Measurements from ENCODE around the gene ZHX3. TPM values are rescaled to one million over a fixed set of nuclear protein-coding genes. Genes with fewer than 3 reads are reported as not detected.

Gene ZHX3
- total and polyA plus RNA-seq, 2 of the 13 experiments (the other 11 are each of a cell fraction or from before 2014, with no cell fraction given): 8.4 to 11.7 TPM

DNA sequence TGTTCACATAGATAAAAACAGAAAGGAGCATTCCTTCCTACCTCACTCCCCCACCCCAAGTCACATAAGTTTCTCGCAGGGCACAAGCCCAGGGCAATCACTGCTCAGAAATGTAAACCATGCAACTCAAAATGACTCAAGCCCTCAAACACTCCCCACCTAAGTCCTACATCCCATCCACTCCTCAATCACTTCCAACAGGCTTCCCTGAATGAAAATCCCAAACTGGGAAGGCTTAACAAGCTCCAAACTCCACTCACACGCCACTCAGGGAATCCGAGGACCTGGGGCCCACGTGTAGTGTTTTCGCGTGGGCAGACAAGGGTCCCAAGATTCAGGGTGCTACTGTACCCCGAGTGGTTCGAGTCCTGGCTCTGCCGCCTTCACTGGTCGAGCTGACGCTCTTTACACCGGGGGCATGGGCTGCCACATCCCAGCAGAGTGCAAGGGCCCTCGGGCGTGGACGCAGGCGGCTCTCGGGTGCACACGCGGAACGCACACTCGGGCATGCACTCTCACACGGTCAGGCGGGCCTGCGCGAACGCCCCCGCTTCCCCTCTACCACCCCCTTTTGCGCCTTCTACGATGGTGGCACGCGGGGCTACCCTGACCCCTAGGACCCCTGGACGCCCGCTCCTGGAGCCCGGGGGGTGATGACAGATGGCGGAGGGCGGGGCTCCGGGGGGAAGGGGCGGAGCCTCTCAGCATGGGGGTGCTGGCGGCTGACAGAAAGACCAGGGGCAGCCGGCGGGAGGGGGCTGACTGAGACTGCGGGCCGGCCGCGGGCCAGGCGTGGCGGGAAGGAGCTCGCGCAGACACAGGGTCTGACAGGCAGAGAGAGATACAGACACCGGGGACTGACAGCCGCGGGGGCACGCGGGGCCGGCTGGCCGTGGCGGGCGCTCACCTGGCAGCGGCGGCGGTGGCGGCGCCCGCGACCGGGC, 657 bp downstream of the ZHX3 start (continued):
- TF ChIP-seq NFAT5 (CRISPR knock-in tag; IDR thresholded peaks at IDR 0.05) (peak; percentile 85), ZNF792 (CRISPR knock-in tag; IDR thresholded peaks at IDR 0.05) (no peak), NR2F2 (IDR thresholded peaks at IDR 0.05; ENCODE audit: borderline replicate concordance, low read depth) (peak; percentile 39; the same call in 1 of the 2 replicates), ZNF580 (CRISPR knock-in tag; IDR thresholded peaks at IDR 0.05; ENCODE audit: borderline replicate concordance, low read depth) (no peak), BRCA1 (CRISPR knock-in tag; IDR thresholded peaks at IDR 0.05) (peak; percentile 17; the same call in 1 of the 2 replicates), MXI1 (IDR thresholded peaks at IDR 0.05; ENCODE audit: borderline replicate concordance, low read depth, low read length) (peak; percentile 82; the same call in 2 of the 3 replicates), HNRNPK (IDR thresholded peaks at IDR 0.05; ENCODE audit: low read depth, low read length, poor library complexity, severe bottlenecking) (peak; percentile 9), CSRNP2 (CRISPR knock-in tag; conservative IDR thresholded peaks at IDR 0.05; ENCODE audit: low read depth) (no peak), CC2D1A (CRISPR knock-in tag; IDR thresholded peaks at IDR 0.05) (no peak), KMT2A (CRISPR knock-in tag; IDR thresholded peaks at IDR 0.05) (peak; percentile 86), ZNF34 (CRISPR knock-in tag; IDR thresholded peaks at IDR 0.05; ENCODE audit: borderline replicate concordance) (no peak; the same call in 1 of the 2 replicates), TCF12 (IDR thresholded peaks at IDR 0.05) (no peak), TCF12 (CRISPR knock-in tag; IDR thresholded peaks at IDR 0.05) (no peak), SATB2 (CRISPR knock-in tag; IDR thresholded peaks at IDR 0.05) (peak; percentile 19; the same call in 1 of the 2 replicates), ZNF549 (CRISPR knock-in tag; IDR thresholded peaks at IDR 0.05) (no peak)
- TF ChIP-seq, protein P1, sequence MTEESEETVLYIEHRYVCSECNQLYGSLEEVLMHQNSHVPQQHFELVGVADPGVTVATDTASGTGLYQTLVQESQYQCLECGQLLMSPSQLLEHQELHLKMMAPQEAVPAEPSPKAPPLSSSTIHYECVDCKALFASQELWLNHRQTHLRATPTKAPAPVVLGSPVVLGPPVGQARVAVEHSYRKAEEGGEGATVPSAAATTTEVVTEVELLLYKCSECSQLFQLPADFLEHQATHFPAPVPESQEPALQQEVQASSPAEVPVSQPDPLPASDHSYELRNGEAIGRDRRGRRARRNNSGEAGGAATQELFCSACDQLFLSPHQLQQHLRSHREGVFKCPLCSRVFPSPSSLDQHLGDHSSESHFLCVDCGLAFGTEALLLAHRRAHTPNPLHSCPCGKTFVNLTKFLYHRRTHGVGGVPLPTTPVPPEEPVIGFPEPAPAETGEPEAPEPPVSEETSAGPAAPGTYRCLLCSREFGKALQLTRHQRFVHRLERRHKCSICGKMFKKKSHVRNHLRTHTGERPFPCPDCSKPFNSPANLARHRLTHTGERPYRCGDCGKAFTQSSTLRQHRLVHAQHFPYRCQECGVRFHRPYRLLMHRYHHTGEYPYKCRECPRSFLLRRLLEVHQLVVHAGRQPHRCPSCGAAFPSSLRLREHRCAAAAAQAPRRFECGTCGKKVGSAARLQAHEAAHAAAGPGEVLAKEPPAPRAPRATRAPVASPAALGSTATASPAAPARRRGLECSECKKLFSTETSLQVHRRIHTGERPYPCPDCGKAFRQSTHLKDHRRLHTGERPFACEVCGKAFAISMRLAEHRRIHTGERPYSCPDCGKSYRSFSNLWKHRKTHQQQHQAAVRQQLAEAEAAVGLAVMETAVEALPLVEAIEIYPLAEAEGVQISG (CRISPR knock-in tag; IDR thresholded peaks at IDR 0.05): peak; percentile 46; the same call in 1 of the 2 replicates
- TF ChIP-seq, protein P2, sequence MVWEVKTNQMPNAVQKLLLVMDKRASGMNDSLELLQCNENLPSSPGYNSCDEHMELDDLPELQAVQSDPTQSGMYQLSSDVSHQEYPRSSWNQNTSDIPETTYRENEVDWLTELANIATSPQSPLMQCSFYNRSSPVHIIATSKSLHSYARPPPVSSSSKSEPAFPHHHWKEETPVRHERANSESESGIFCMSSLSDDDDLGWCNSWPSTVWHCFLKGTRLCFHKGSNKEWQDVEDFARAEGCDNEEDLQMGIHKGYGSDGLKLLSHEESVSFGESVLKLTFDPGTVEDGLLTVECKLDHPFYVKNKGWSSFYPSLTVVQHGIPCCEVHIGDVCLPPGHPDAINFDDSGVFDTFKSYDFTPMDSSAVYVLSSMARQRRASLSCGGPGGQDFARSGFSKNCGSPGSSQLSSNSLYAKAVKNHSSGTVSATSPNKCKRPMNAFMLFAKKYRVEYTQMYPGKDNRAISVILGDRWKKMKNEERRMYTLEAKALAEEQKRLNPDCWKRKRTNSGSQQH (CRISPR knock-in tag; IDR thresholded peaks at IDR 0.05; ENCODE audit: low read depth): peak; percentile 89
